GM12874 (cell line): Measurements from ENCODE around the gene ARHGEF12.

ENCODE experiments used
- TF ChIP-seq, protein P1 (sequence below): IDR thresholded peaks from 2 replicates; pipeline ENCODE4 v1.5.1; 2011; ENCODE audit warnings: low read depth, mild to moderate bottlenecking, control low read depth, low read length, moderate library complexity; ENCODE audit not compliant: insufficient read depth

ARHGEF12 gene

GRCh38 chr11:120331301-120331996 lies 4.8 kb upstream of the ARHGEF12 start:
- TF ChIP-seq, protein P1, sequence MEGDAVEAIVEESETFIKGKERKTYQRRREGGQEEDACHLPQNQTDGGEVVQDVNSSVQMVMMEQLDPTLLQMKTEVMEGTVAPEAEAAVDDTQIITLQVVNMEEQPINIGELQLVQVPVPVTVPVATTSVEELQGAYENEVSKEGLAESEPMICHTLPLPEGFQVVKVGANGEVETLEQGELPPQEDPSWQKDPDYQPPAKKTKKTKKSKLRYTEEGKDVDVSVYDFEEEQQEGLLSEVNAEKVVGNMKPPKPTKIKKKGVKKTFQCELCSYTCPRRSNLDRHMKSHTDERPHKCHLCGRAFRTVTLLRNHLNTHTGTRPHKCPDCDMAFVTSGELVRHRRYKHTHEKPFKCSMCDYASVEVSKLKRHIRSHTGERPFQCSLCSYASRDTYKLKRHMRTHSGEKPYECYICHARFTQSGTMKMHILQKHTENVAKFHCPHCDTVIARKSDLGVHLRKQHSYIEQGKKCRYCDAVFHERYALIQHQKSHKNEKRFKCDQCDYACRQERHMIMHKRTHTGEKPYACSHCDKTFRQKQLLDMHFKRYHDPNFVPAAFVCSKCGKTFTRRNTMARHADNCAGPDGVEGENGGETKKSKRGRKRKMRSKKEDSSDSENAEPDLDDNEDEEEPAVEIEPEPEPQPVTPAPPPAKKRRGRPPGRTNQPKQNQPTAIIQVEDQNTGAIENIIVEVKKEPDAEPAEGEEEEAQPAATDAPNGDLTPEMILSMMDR, result no peak

GRCh38 chr11:120332822-120333716 lies 3.1 kb upstream of the ARHGEF12 start:
- TF ChIP-seq, protein P1, result no peak

GRCh38 chr11:120333801-120334200 lies 2.4 kb upstream of the ARHGEF12 start:
- TF ChIP-seq, protein P1, result no peak

DNA sequence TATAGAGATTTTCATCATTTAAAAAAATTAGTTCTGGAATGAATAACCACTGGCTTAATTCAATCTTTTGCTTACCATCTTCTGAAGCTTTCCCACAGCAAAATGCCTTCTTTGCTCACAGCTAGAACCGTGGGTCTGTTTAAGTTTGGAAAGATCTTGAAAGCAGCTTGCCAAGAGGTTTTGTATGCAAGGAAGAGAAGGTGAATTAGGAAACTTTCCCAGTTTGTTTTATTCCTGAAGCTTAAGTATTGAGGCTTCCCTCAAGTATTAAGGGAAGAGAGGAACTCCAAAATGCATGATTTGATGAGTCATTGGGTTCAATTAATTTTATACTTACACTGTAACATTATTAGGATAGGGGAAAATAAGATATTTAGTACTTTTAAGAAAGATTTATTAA lies 1.9 kb upstream of the ARHGEF12 start:
- TF ChIP-seq, protein P1, result no peak

DNA sequence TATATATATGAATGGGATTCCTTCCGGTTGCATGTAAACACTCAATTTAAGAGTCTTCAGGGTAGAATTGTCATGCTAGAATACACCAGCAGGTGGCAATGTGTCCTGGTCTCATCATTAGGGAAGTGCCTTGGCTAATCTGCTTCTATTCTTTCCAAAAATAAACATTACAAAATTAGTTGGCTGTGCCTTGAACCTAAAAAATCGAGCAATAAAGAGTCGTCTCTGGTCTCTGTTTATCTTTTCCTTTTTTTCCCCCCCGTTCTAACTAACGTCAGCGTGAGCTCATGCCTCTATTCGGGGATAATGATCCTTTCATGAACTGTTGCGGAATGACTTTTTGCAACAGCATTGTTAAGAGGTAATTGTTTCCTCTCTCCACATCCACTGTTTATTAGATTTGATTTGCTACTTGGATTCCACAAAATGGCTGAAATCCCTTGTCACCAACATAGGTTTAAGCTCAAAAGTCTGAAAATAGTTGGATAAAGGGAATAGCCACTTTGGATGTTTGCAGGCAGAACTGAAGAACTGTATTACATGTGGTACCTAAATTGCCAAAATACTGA lies 1.2 kb upstream of the ARHGEF12 start:
- TF ChIP-seq, protein P1, result peak; percentile 49

DNA sequence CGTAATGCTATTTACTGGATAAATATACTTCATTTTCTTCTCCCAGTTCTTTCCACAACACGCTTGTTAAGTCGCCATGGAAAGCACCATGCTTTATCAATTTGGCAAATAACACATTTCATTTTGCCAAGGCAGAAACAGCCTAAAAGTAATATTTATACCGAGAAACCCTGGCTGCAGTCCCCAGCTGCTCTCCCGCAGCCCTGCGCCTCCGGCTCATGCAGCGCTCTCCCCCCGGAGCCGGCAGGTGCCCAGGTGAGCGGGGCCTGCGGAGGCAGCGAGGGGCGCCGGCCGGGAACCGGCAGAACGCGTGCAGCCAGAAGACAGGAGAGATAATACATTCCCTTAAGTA lies 681 bp upstream of the ARHGEF12 start:
- TF ChIP-seq, protein P1, result no peak

DNA sequence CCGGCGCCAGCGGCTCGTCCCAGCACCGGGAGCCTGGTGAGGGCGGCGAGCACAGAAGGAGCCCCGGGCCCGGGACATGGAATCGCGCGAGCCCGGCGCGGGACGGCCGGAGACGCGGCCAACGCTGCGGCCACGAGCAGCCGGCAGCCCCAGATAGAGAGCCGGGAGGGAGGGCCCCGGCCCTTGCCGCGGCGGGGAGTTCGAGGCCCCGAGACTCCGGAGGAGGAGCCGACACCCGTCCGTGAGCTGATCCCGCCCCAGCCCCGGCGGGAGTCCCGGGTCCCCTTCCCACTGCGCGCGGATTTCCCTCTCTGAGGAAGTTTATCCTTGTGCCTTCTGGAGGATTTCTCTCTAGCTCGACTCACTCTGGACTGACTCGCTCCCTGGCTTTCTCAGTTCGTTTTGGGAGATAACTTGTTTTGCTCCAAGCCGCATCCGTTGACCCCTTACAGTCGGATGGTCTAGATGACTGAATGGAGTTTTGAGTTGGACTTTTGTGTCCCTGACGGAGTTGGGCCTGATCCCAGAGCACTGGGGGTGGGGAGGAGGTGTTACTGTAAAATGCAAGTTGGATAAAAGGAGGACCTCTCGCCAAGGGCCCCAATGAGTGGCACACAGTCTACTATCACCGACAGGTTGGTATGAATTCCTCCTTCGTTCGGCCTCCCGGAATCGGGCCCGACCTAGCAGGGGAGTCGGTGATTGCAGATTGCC lies 585 bp downstream of the ARHGEF12 start:
- TF ChIP-seq, protein P1, result no peak
